ENCODE results near the gene MYO7B.
A peak's percentile ranks its signal among the peaks of the same experiment; 100 is the strongest.

The MYO7B gene

DNA sequence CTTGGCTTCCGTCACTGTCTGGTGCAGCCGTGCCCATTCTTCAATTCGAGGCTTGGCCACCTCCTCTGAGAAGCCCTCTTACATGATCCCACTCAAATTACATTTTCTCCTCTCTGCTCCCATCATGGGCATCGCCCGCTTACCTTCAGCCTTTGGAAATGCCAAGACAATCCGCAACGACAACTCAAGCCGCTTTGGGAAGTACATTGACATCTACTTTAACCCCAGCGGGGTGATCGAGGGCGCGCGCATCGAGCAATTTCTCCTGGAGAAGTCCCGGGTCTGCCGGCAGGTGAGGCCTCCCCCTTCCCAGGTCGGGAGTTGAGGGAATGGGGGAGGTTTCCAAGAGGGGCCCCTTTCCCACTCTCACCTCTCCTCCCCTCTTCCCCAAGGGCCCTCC, 38.3 kb downstream of the MYO7B start:
- Histone ChIP-seq H3K27ac (ENCODE audit: low read length) (no peak overlapping the region), H3K4me3 (ENCODE audit: low read length) (no peak overlapping the region), H3K4me1 (ENCODE audit: low read length) (peaks cover 17% of the 10 kb centered on the region), H3K4me2 (ENCODE audit: low read depth, low read length) (no peak overlapping the region), H4K20me1 (ENCODE audit: insufficient read depth, low read length) (no peaks in the 10 kb centered on the region), H3K9me3 (replicated peaks; ENCODE audit: insufficient read depth, low read length) (no peaks in the 10 kb centered on the region), H3K27me3 (replicated peaks; ENCODE audit: insufficient read depth, low read length) (peaks cover 60% of the 10 kb centered on the region), H3F3A (ENCODE audit: insufficient read depth, low read length) (0 out of 2 replicates have a peak, but pooled peaks cover 3% of the 10 kb centered on the region), H2AFZ (ENCODE audit: low read length) (no peak overlapping the region), H3K79me2 (ENCODE audit: low read length) (no peaks in the 10 kb centered on the region), H3K36me3 (replicated peaks; ENCODE audit: insufficient read depth, low read length) (no peaks in the 10 kb centered on the region), H3K9me2 (replicated peaks; ENCODE audit: insufficient read depth, low read length) (no peaks in the 10 kb centered on the region), H3K9ac (ENCODE audit: low read length) (no peak overlapping the region)
- TF ChIP-seq EZH2 (optimal IDR thresholded peaks at IDR 0.05; ENCODE audit: low read depth, low read length) (no peak), EZH2phosphoT487 (IDR thresholded peaks at IDR 0.05; ENCODE audit: low read length) (no peak)
- TF ChIP-seq, protein P1, sequence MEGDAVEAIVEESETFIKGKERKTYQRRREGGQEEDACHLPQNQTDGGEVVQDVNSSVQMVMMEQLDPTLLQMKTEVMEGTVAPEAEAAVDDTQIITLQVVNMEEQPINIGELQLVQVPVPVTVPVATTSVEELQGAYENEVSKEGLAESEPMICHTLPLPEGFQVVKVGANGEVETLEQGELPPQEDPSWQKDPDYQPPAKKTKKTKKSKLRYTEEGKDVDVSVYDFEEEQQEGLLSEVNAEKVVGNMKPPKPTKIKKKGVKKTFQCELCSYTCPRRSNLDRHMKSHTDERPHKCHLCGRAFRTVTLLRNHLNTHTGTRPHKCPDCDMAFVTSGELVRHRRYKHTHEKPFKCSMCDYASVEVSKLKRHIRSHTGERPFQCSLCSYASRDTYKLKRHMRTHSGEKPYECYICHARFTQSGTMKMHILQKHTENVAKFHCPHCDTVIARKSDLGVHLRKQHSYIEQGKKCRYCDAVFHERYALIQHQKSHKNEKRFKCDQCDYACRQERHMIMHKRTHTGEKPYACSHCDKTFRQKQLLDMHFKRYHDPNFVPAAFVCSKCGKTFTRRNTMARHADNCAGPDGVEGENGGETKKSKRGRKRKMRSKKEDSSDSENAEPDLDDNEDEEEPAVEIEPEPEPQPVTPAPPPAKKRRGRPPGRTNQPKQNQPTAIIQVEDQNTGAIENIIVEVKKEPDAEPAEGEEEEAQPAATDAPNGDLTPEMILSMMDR (IDR thresholded peaks at IDR 0.05; ENCODE audit: low read length), result no peak
- DNase-seq, result no peak

DNA sequence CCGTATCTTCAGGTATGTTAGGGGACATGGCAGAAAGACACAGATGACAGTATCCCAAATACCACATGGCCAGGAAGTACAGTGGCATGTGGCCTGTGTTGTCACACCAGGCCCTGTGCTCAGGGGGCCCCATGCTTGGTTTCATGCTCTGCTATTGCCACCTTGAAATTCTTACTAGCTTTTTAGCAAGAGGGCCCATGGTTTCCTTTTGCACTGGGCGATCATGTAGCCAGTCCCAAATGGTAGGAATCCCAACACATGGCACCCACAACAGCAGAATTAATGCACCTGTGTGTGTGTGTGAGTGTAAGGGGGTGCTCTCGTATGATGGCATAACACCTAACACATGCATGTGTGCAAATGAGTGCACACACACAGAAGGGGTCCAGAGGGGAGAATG, 39.2 kb downstream of the MYO7B start:
- Histone ChIP-seq H3K27me3 (replicated peaks; ENCODE audit: insufficient read depth, low read length) (peaks cover 60% of the 10 kb centered on the region), H3F3A (ENCODE audit: insufficient read depth, low read length) (0 out of 2 replicates have a peak, but pooled peaks cover 3% of the 10 kb centered on the region), H3K4me1 (ENCODE audit: low read length) (peaks cover 17% of the 10 kb centered on the region), H2AFZ (ENCODE audit: low read length) (no peak overlapping the region), H3K27ac (ENCODE audit: low read length) (no peak overlapping the region), H3K79me2 (ENCODE audit: low read length) (no peaks in the 10 kb centered on the region), H3K9me3 (replicated peaks; ENCODE audit: insufficient read depth, low read length) (no peaks in the 10 kb centered on the region), H3K36me3 (replicated peaks; ENCODE audit: insufficient read depth, low read length) (no peaks in the 10 kb centered on the region), H3K9ac (ENCODE audit: low read length) (no peak overlapping the region), H3K4me3 (ENCODE audit: low read length) (no peak overlapping the region), H3K9me2 (replicated peaks; ENCODE audit: insufficient read depth, low read length) (no peaks in the 10 kb centered on the region), H4K20me1 (ENCODE audit: insufficient read depth, low read length) (no peaks in the 10 kb centered on the region), H3K4me2 (ENCODE audit: low read depth, low read length) (no peak overlapping the region)
- TF ChIP-seq, protein P1 (IDR thresholded peaks at IDR 0.05; ENCODE audit: low read length), result no peak
- TF ChIP-seq EZH2 (optimal IDR thresholded peaks at IDR 0.05; ENCODE audit: low read depth, low read length) (no peak), EZH2phosphoT487 (IDR thresholded peaks at IDR 0.05; ENCODE audit: low read length) (no peak)
- DNase-seq, result no peak

DNA sequence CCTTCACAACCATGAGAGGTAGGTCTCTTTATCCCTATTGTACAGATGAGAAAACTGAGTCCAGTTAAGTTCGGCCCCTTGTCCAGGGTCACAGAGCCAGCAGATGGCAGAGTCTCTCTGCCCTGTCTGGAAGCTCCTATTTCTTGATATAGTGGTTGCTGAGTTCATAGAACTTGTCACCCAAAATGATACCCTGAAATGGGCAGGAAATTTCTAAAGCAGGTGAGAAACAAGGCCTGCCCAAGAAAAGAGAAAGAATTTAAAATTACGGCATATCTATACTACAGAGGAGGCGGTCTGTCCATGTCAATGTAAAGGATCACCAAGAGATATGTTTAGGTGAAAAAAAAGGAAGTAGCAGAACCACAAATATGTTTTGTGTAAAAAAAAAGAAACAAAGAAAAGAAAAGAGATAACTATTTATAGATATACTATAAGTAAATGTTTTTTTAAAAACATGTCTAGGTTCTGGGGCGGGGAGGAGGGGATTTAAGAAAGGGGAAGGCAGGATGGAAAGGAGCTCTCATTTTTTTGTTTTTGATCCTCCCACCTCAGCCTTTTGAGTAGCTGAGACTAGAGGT, 39.8 kb downstream of the MYO7B start:
- Histone ChIP-seq H2AFZ (ENCODE audit: low read length) (no peak overlapping the region), H3K27ac (ENCODE audit: low read length) (no peak overlapping the region), H3K4me1 (ENCODE audit: low read length) (peaks cover 17% of the 10 kb centered on the region), H3K4me3 (ENCODE audit: low read length) (no peak overlapping the region), H3K9ac (ENCODE audit: low read length) (no peak overlapping the region), H3K36me3 (replicated peaks; ENCODE audit: insufficient read depth, low read length) (no peaks in the 10 kb centered on the region), H3K79me2 (ENCODE audit: low read length) (no peaks in the 10 kb centered on the region), H3K9me2 (replicated peaks; ENCODE audit: insufficient read depth, low read length) (no peaks in the 10 kb centered on the region), H3K9me3 (replicated peaks; ENCODE audit: insufficient read depth, low read length) (no peaks in the 10 kb centered on the region), H3F3A (ENCODE audit: insufficient read depth, low read length) (0 out of 2 replicates have a peak, but pooled peaks cover 3% of the 10 kb centered on the region), H4K20me1 (ENCODE audit: insufficient read depth, low read length) (no peaks in the 10 kb centered on the region), H3K4me2 (ENCODE audit: low read depth, low read length) (peak overlapping the region; percentile 31; the same call in 1 of the 2 replicates), H3K27me3 (replicated peaks; ENCODE audit: insufficient read depth, low read length) (peaks cover 57% of the 10 kb centered on the region)
- no peak for TF ChIP-seq EZH2phosphoT487 (IDR thresholded peaks at IDR 0.05; ENCODE audit: low read length)
- TF ChIP-seq, protein P1 (IDR thresholded peaks at IDR 0.05; ENCODE audit: low read length), result peak; percentile 31
- DNase-seq, result peak; percentile 36
